Esophagus (tissue), 2 donors: ENCODE measurements around the gene OPN1MW2. TPM values are rescaled to one million over a fixed set of nuclear protein-coding genes. Genes with fewer than 3 reads are reported as not detected.
"Not testable (repeated sequence)": the region's sequence is repeated elsewhere in the genome, so short reads cannot be mapped to it uniquely, and the experiment has no call there.

Experiments used
- H3K27ac ChIP-seq, 2 donors: one replicate each; pipeline ENCODE4 v1.5.1; 2013; ENCODE audit warnings: low read depth in 2 of 2, mild to moderate bottlenecking in 2 of 2, inconsistent platforms in 1 of 2, low read length in 1 of 2, moderate library complexity in 1 of 2
- H3K27me3 ChIP-seq, 2 donors: one replicate each; pipeline ENCODE4 v1.6.1; 2013; ENCODE audit warnings: low read length in 2 of 2, control low read depth in 1 of 2, mild to moderate bottlenecking in 1 of 2; ENCODE audit not compliant: insufficient read depth in 2 of 2, control insufficient read depth in 1 of 2
- H3K36me3 ChIP-seq, 2 donors: one replicate each; pipeline ENCODE4 v1.6.1; 2013; ENCODE audit warnings: low read length in 1 of 2; ENCODE audit not compliant: control insufficient read depth in 2 of 2, insufficient read depth in 2 of 2
- H3K4me1 ChIP-seq, 2 donors: one replicate each; pipeline ENCODE4 v1.6.1; 2013; ENCODE audit warnings: low read length in 1 of 2; ENCODE audit not compliant: control insufficient read depth in 2 of 2, insufficient read depth in 2 of 2
- H3K4me3 ChIP-seq, 2 donors: one replicate each; pipeline ENCODE4 v1.5.1; 2013; ENCODE audit warnings: low read length in 2 of 2, mild to moderate bottlenecking in 2 of 2, low read depth in 1 of 2, moderate library complexity in 1 of 2
- H3K9me3 ChIP-seq, 2 donors: one replicate each; pipeline ENCODE4 v1.6.1; 2013; ENCODE audit warnings: mild to moderate bottlenecking in 2 of 2, low read depth in 1 of 2, low read length in 1 of 2, moderate library complexity in 1 of 2; ENCODE audit not compliant: control insufficient read depth in 2 of 2, insufficient read depth in 1 of 2
- WGBS, 2 donors: extraction: QIAGEN DNeasy Blood & Tissue Kit; methylation state at CpG; one replicate each; pipeline ENCODE4 v1.1.7; 2013; 5-methylcytosine and 5-hydroxymethylcytosine counted together
- polyA plus RNA-seq, 2 donors: library from polyadenylated mRNA; stranded (reverse); fragments of 200-250 nt; gene quantifications; one replicate each; pipeline ENCODE4 v1.2.3, GENCODE V29; 2013
- donor health status: healthy with polysubstance abuse.
- donor health status: Bipolar disorder and iron deficiency.

OPN1MW2 gene
- polyA plus RNA-seq, 2 donors: not detected

- H3K4me3 ChIP-seq, H3K27me3 ChIP-seq, H3K9me3 ChIP-seq, H3K27ac ChIP-seq, H3K36me3 ChIP-seq, H3K4me1 ChIP-seq: not testable (repeated sequence)
- WGBS, 2 donors: no CpG with 5 or more reads among the region's 10 CpGs
Measured at GRCh38 chrX:154258711-154259110, 39.2 kb downstream of the OPN1MW2 start.

DNA sequence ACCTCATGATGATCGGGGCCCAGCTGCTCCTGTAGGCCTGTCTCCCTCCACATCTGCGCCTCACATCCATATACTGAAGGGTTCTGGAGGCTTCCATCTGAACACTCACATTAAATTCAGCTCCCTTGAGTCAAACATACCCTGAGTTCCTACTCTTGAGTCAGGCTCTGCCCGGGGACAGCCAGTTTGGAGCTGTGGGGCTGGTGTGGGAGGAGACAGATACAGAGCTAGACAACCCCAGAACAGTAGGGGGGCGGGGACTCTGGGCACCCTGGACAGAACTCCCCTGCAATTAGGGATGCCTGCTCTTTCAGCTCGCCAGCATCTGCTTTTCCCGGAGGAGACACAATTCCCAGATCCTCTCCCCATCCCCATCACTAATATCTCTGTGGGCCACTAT lies 43.5 kb downstream of the OPN1MW2 start:
- no CpG with 5 or more reads among the region's 6 CpGs for WGBS, 2 donors
- not testable (repeated sequence) for H3K4me3 ChIP-seq, H3K27ac ChIP-seq, H3K36me3 ChIP-seq, H3K4me1 ChIP-seq, H3K9me3 ChIP-seq, H3K27me3 ChIP-seq

DNA sequence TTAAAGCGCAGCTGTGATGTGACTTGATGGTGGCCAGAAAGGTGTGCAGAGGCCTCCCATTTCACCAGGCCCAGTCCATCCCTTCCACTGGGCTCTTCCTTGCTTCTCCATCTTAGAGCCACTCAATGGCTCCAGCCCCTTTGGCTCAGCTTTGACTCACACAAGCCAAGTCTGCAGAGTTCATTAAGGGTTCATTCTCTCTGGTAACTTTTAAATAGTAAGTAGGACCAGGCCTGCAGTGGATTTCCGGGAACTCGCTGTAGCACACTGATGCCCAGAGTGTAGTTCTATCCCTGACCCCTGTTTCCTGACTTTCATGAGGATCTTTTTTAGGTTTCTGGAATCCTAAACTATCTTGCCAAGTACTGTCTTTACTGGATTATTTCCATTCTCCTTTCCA lies 49.7 kb downstream of the OPN1MW2 start:
- H3K27ac ChIP-seq, H3K4me3 ChIP-seq, H3K9me3 ChIP-seq, H3K27me3 ChIP-seq, H3K4me1 ChIP-seq, H3K36me3 ChIP-seq: not testable (repeated sequence)
- WGBS, 2 donors: no CpG with 5 or more reads among the region's 3 CpGs

Other genes starting within 250 kb of the OPN1MW2 start
- 10 to 100 TPM; 13.0 to 15.9 TPM for gene HCFC1, start 247.9 kb upstream of the OPN1MW2 start, polyA plus RNA-seq
- gene TMEM187, start 247.0 kb upstream of the OPN1MW2 start, polyA plus RNA-seq: 1 to 10 TPM; 2.5 to 3.3 TPM
- 10 to 100 TPM; 58.8 to 61.8 TPM for gene IRAK1, start 199.9 kb upstream of the OPN1MW2 start, polyA plus RNA-seq
- gene MECP2, start 122.0 kb upstream of the OPN1MW2 start, polyA plus RNA-seq: 10 to 100 TPM in 1 of 2 donors, 1 to 10 TPM in 1; 9.3 to 13.0 TPM
- not detected for gene OPN1LW, start 75.5 kb upstream of the OPN1MW2 start, polyA plus RNA-seq
- not detected for gene OPN1MW, start 37.2 kb upstream of the OPN1MW2 start, polyA plus RNA-seq
- gene OPN1MW3, start 37.8 kb downstream of the OPN1MW2 start, polyA plus RNA-seq: not detected
- not detected for gene TEX28, start 75.4 kb downstream of the OPN1MW2 start, polyA plus RNA-seq
- not detected for gene TKTL1, start 76.0 kb downstream of the OPN1MW2 start, polyA plus RNA-seq
- 100 to 1,000 TPM; 407 to 691 TPM for gene FLNA, start 154.9 kb downstream of the OPN1MW2 start, polyA plus RNA-seq
- 10 to 100 TPM; 66.5 to 83.9 TPM for gene EMD, start 159.5 kb downstream of the OPN1MW2 start, polyA plus RNA-seq
- gene RPL10, start 178.6 kb downstream of the OPN1MW2 start, polyA plus RNA-seq: 1,000 to 10,000 TPM; 2,998 to 4,750 TPM
- gene DNASE1L1, start 189.5 kb downstream of the OPN1MW2 start, polyA plus RNA-seq: 10 to 100 TPM; 20.1 to 20.3 TPM
- gene TAFAZZIN, start 191.8 kb downstream of the OPN1MW2 start, polyA plus RNA-seq: 10 to 100 TPM; 28.9 to 59.5 TPM
- gene ATP6AP1, start 208.9 kb downstream of the OPN1MW2 start, polyA plus RNA-seq: 10 to 100 TPM; 40.3 to 65.8 TPM
- 10 to 100 TPM; 46.4 to 63.5 TPM for gene GDI1, start 217.4 kb downstream of the OPN1MW2 start, polyA plus RNA-seq
- 10 to 100 TPM; 37.5 to 46.6 TPM for gene FAM50A, start 224.4 kb downstream of the OPN1MW2 start, polyA plus RNA-seq
- gene PLXNA3, start 238.5 kb downstream of the OPN1MW2 start, polyA plus RNA-seq: 10 to 100 TPM in 1 of 2 donors, 1 to 10 TPM in 1; 4.3 to 19.0 TPM